ENCODE data around the gene PCBP2. TPM values are rescaled to one million over a fixed set of nuclear protein-coding genes. Genes with fewer than 3 reads are reported as not detected.

Gene PCBP2
- total and polyA plus RNA-seq, 2 experiments from 2014 or later: 132 to 389 TPM

GRCh38 chr12:53467082-53467481, 15.2 kb downstream of the PCBP2 start:
- H3K27ac ChIP-seq: no peak overlapping the region
- H3K9me3 ChIP-seq (ENCODE audit: low read depth): no peaks in the 10 kb centered on the region
- H3K4me1 ChIP-seq (ENCODE audit: insufficient read depth): no peaks in the 10 kb centered on the region
- WGBS (ENCODE audit: low lambda C conversion rate, missing lambda C conversion rate): 83% methylated on average over 5 of the region's 5 CpGs
- H2AFZ ChIP-seq: no peak overlapping the region
- H3K4me3 ChIP-seq: no peak overlapping the region
- H3K79me2 ChIP-seq: peaks cover 97% of the 10 kb centered on the region
- no peaks in the 10 kb centered on the region for H3K27me3 ChIP-seq
- H3K36me3 ChIP-seq (replicated peaks; ENCODE audit: insufficient read depth, low read depth): no peaks in the 10 kb centered on the region
- no peaks in the 10 kb centered on the region for H3K9me2 ChIP-seq (replicated peaks; ENCODE audit: insufficient read depth)
- no peak for DNase-seq (ENCODE audit: low spot score)
- no peak overlapping the region for H3K4me2 ChIP-seq
- TF ChIP-seq EZH2 (IDR thresholded peaks at IDR 0.05; ENCODE audit: borderline replicate concordance) (no peak), EZH2phosphoT487 (IDR thresholded peaks at IDR 0.05; ENCODE audit: low read depth, severe bottlenecking, unreplicated experiment) (no peak)
- TF ChIP-seq, protein P1, sequence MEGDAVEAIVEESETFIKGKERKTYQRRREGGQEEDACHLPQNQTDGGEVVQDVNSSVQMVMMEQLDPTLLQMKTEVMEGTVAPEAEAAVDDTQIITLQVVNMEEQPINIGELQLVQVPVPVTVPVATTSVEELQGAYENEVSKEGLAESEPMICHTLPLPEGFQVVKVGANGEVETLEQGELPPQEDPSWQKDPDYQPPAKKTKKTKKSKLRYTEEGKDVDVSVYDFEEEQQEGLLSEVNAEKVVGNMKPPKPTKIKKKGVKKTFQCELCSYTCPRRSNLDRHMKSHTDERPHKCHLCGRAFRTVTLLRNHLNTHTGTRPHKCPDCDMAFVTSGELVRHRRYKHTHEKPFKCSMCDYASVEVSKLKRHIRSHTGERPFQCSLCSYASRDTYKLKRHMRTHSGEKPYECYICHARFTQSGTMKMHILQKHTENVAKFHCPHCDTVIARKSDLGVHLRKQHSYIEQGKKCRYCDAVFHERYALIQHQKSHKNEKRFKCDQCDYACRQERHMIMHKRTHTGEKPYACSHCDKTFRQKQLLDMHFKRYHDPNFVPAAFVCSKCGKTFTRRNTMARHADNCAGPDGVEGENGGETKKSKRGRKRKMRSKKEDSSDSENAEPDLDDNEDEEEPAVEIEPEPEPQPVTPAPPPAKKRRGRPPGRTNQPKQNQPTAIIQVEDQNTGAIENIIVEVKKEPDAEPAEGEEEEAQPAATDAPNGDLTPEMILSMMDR (IDR thresholded peaks at IDR 0.05; ENCODE audit: poor library complexity): no peak
- H4K20me1 ChIP-seq (ENCODE audit: insufficient read depth, poor library complexity, severe bottlenecking): peaks cover 83% of the 10 kb centered on the region

DNA sequence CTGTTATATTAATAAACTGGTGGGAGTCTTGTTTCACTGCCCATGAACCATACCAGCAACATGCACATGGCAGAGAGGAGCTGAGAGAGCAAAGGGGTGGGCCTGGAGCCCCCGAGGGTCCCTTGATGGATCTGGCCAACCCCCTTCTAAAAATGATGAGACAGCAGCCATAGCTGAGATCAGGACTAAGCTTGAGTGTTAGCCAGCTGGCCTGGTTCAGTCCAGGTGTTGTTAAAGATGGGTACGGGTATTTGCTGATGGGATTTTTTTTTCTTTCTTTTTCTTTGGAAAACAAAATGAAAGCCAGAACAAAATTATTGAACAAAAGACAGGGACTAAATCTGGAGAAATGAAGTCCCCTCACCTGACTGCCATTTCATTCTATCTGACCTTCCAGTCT, 16.0 kb downstream of the PCBP2 start:
- 88% methylated on average over 2 of the region's 2 CpGs for WGBS (ENCODE audit: low lambda C conversion rate, missing lambda C conversion rate)
- no peak for DNase-seq (ENCODE audit: low spot score)
- H4K20me1 ChIP-seq (ENCODE audit: insufficient read depth, poor library complexity, severe bottlenecking): peaks cover 83% of the 10 kb centered on the region

GRCh38 chr12:53468282-53468681, 16.4 kb downstream of the PCBP2 start:
- WGBS (ENCODE audit: low lambda C conversion rate, missing lambda C conversion rate): 92% methylated on average over 1 of the region's 1 CpG
- TF ChIP-seq EZH2 (IDR thresholded peaks at IDR 0.05; ENCODE audit: borderline replicate concordance): no peak
- TF ChIP-seq, protein P1 (IDR thresholded peaks at IDR 0.05; ENCODE audit: poor library complexity): no peak
- TF ChIP-seq EZH2phosphoT487 (IDR thresholded peaks at IDR 0.05; ENCODE audit: low read depth, severe bottlenecking, unreplicated experiment): no peak
- Histone ChIP-seq H3K27ac (no peak overlapping the region), H3K4me2 (no peak overlapping the region), H3K9me3 (ENCODE audit: low read depth) (no peaks in the 10 kb centered on the region), H2AFZ (no peak overlapping the region), H3K9me2 (replicated peaks; ENCODE audit: insufficient read depth) (no peaks in the 10 kb centered on the region), H3K79me2 (peaks cover 97% of the 10 kb centered on the region), H3K36me3 (replicated peaks; ENCODE audit: insufficient read depth, low read depth) (no peaks in the 10 kb centered on the region), H3K4me1 (ENCODE audit: insufficient read depth) (no peaks in the 10 kb centered on the region), H3K4me3 (no peak overlapping the region), H3K27me3 (no peaks in the 10 kb centered on the region), H4K20me1 (ENCODE audit: insufficient read depth, poor library complexity, severe bottlenecking) (peaks cover 83% of the 10 kb centered on the region)
- DNase-seq (ENCODE audit: low spot score): no peak

More for the DNA sequence above, 16.0 kb downstream of the PCBP2 start:
- H3K9me2 ChIP-seq (replicated peaks; ENCODE audit: insufficient read depth): no peaks in the 10 kb centered on the region
- no peaks in the 10 kb centered on the region for H3K4me1 ChIP-seq (ENCODE audit: insufficient read depth)
- TF ChIP-seq EZH2phosphoT487 (IDR thresholded peaks at IDR 0.05; ENCODE audit: low read depth, severe bottlenecking, unreplicated experiment): no peak
- H3K9me3 ChIP-seq (ENCODE audit: low read depth): no peaks in the 10 kb centered on the region
- no peak overlapping the region for H2AFZ ChIP-seq
- no peaks in the 10 kb centered on the region for H3K36me3 ChIP-seq (replicated peaks; ENCODE audit: insufficient read depth, low read depth)
- H3K27ac ChIP-seq: no peak overlapping the region
- peaks cover 97% of the 10 kb centered on the region for H3K79me2 ChIP-seq
- no peak overlapping the region for H3K4me2 ChIP-seq
- no peak overlapping the region for H3K4me3 ChIP-seq
- no peaks in the 10 kb centered on the region for H3K27me3 ChIP-seq

DNA sequence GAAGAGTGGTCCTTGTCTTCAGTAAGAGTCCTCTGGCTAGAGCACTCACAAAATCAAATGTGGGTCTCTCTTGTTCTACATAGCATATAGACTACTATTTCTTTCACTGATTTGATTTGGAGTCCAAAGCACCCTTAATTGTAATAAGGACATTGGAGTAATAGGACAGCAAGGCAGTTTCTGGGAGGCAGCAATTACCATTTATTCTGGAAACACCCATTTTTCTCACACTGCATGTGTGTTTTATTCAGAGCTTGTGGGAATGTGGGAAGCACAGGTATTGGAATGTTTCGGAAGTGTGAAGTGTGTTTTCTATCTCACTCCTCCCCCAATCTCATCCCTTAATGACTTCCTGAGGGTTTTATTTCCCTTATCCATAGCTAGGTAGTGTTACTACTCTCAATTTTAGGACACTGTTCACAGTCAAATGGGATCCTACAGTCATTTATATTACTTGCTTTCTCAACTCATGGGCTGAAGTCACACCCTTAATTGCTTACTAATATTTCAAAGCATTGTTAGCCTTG, 20.2 kb downstream of the PCBP2 start:
- no peak for TF ChIP-seq EZH2 (IDR thresholded peaks at IDR 0.05; ENCODE audit: borderline replicate concordance)
- no peak for TF ChIP-seq EZH2phosphoT487 (IDR thresholded peaks at IDR 0.05; ENCODE audit: low read depth, severe bottlenecking, unreplicated experiment)
- TF ChIP-seq, protein P1 (IDR thresholded peaks at IDR 0.05; ENCODE audit: poor library complexity): no peak
- H3K79me2 ChIP-seq: peaks cover 97% of the 10 kb centered on the region
- no peak overlapping the region for H2AFZ ChIP-seq
- H3K4me3 ChIP-seq: no peak overlapping the region
- no peak for DNase-seq (ENCODE audit: low spot score)
- H3K27me3 ChIP-seq: no peaks in the 10 kb centered on the region
- peaks cover 83% of the 10 kb centered on the region for H4K20me1 ChIP-seq (ENCODE audit: insufficient read depth, poor library complexity, severe bottlenecking)
- WGBS (ENCODE audit: low lambda C conversion rate, missing lambda C conversion rate): 72% methylated on average over 1 of the region's 1 CpG
- H3K9me3 ChIP-seq (ENCODE audit: low read depth): no peaks in the 10 kb centered on the region
- peaks cover 10% of the 10 kb centered on the region for H3K4me1 ChIP-seq (ENCODE audit: insufficient read depth)
- no peak overlapping the region for H3K27ac ChIP-seq
- H3K9me2 ChIP-seq (replicated peaks; ENCODE audit: insufficient read depth): no peaks in the 10 kb centered on the region
- H3K4me2 ChIP-seq: no peak overlapping the region
- H3K36me3 ChIP-seq (replicated peaks; ENCODE audit: insufficient read depth, low read depth): peaks cover 8% of the 10 kb centered on the region

All from hepatocyte (in vitro differentiated cells).